Gastroesophageal sphincter (tissue), 3 donors: ENCODE measurements around the gene SYNDIG1.

Experiments
- CTCF ChIP-seq, 4 experiments: fragments of 200-600 bp in 2 of 4; fragments of 450-650 bp in 2 of 4; sonication (generic) in 1 of 4; IDR thresholded peaks; one replicate each; pipeline ENCODE4 v1.5.1; 2017 to 2019; ENCODE audit warnings: antibody characterized with exemption in 4 of 4, mild to moderate bottlenecking in 2 of 4, moderate library complexity in 2 of 4
- POLR2A ChIP-seq, 2 donors: fragments of 450-650 bp; IDR thresholded peaks; one replicate each; pipeline ENCODE4 v1.6.1; 2017; ENCODE audit warnings: antibody characterized with exemption in 2 of 2, mild to moderate bottlenecking in 2 of 2, moderate library complexity in 1 of 2
- POLR2AphosphoS5 ChIP-seq: sonication (generic); formaldehyde crosslinking; IDR thresholded peaks from one replicate; pipeline ENCODE4 v1.6.1; 2017; ENCODE audit warnings: antibody characterized with exemption

DNA sequence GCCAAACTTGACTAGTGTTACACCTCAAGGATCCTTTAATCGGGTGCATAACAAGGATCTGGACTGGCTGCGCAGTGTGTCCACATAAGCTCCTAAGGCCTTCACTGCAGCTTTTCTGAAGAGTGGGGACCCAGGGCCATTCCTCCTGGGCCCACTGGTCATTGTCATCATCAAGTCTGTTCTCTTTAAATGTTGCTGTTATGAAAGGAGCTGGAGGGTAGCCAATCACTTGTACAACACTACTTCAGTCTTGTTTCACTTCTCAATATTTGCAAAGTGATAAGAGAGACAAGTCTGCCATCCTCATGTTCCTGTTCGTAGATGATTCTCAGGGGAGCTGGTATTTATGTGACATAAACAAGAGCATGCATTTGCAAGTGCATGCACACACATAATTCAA, 149.8 kb downstream of the SYNDIG1 start:
- TF ChIP-seq CTCF (IDR thresholded peaks at IDR 0.05) (no peak), POLR2A (IDR thresholded peaks at IDR 0.05) (no peak), POLR2AphosphoS5 (no peak)
